Endothelial cell of umbilical vein (primary cell): Measurements from ENCODE around the gene MCM7.

Source experiments
- CTCF ChIP-seq, 2 donors: IDR thresholded peaks; 1 replicate in 1 of 2; 2 replicates in 1 of 2; pipeline ENCODE4 v1.5.1; 2011; ENCODE audit warnings: low read length in 2 of 2, mild to moderate bottlenecking in 2 of 2, moderate library complexity in 2 of 2, control low read depth in 1 of 2, inconsistent platforms in 1 of 2, low read depth in 1 of 2; ENCODE audit not compliant: insufficient read depth in 1 of 2; ENCODE audit errors: extremely low read depth in 1 of 2
- EZH2 ChIP-seq: IDR thresholded peaks from 2 replicates; pipeline ENCODE4 v1.6.1; 2012; ENCODE audit warnings: borderline replicate concordance, low read depth, mild to moderate bottlenecking, moderate library complexity, low read length, inconsistent platforms; ENCODE audit not compliant: severe bottlenecking
- FOS ChIP-seq: IDR thresholded peaks from 2 replicates; pipeline ENCODE4 v1.6.1; 2011; ENCODE audit warnings: mild to moderate bottlenecking, low read length, moderate library complexity, borderline replicate concordance; ENCODE audit not compliant: insufficient read depth
- JUN ChIP-seq: IDR thresholded peaks from 2 replicates; pipeline ENCODE4 v1.6.1; 2011; ENCODE audit warnings: borderline replicate concordance, low read depth; ENCODE audit not compliant: insufficient read length, insufficient read depth
- MAX ChIP-seq: IDR thresholded peaks from 2 replicates; pipeline ENCODE4 v1.6.1; 2011; ENCODE audit not compliant: insufficient read depth, insufficient read length
- MYC ChIP-seq: IDR thresholded peaks from one replicate; pipeline ENCODE4 v1.6.1; 2011; ENCODE audit warnings: mild to moderate bottlenecking, low read depth, low read length
- POLR2A ChIP-seq: IDR thresholded peaks from 2 replicates; pipeline ENCODE4 v1.6.1; 2012; ENCODE audit warnings: low read depth, mild to moderate bottlenecking, control low read depth, low read length
- POLR2AphosphoS5 ChIP-seq: IDR thresholded peaks from 2 replicates; pipeline ENCODE4 v1.6.1; 2012; ENCODE audit warnings: low read depth, mild to moderate bottlenecking, control low read depth, low read length, moderate library complexity; ENCODE audit not compliant: insufficient read depth

- no peak for TF ChIP-seq POLR2AphosphoS5
- TF ChIP-seq CTCF (IDR thresholded peaks at IDR 0.05; ENCODE audit: extremely low read depth in 1 of 2, insufficient read depth in 1 of 2, low read depth in 1 of 2, low read length in 2 of 2): no peak
- TF ChIP-seq MYC: no peak
- no peak for TF ChIP-seq POLR2A
- TF ChIP-seq MAX: no peak
- TF ChIP-seq EZH2: no peak
- no peak for TF ChIP-seq FOS
- no peak for TF ChIP-seq JUN
Observed at GRCh38 chr7:100107125-100107737, 6.0 kb upstream of the MCM7 start.
